GM12878 (cell line): ENCODE measurements around the gene MRPS27. TPM values are rescaled to one million over a fixed set of nuclear protein-coding genes. Genes with fewer than 3 reads are reported as not detected.

Experiments used
- ATAC-seq: fragments of 200-7000 bp; cut with Tn5 transposase; 3 replicates; pipeline ENCODE4 v1.9.1; 2020; ENCODE audit warnings: mild to moderate bottlenecking, moderate library complexity
- BruUV-seq: library from RNA; stranded (reverse); fragments of 400-500 nt; replicated peaks from 2 replicates; lab custom pipeline; 2021; lab: Mats Ljungman, UMichigan
- CTCF ChIA-PET: fragments of 300-600 bp; sonication (Branson Sonifier 250); formaldehyde crosslinking; extraction: SDS; loops from one replicate; lab custom pipeline; 2021; ENCODE audit warnings: inconsistent platforms; lab: Yijun Ruan, JAX
- POLR2A ChIA-PET: fragments of 350-600 bp; formaldehyde crosslinking; extraction: SDS; loops from one replicate; lab custom pipeline; 2021; ENCODE audit warnings: inconsistent platforms; lab: Charles Lee
- RAD21 ChIA-PET: fragments of 300-600 bp; sonication (Branson Sonifier 250); formaldehyde crosslinking; loops from one replicate; lab custom pipeline; 2023; ENCODE audit warnings: antibody characterized with exemption; ENCODE audit not compliant: unreplicated experiment; lab: Charles Lee
- SMC1A ChIA-PET: fragments of 300-600 bp; sonication (Branson Sonifier 250); formaldehyde crosslinking; loops from one replicate; lab custom pipeline; 2023; ENCODE audit not compliant: unreplicated experiment, uncharacterized antibody; lab: Charles Lee
- DNase-seq: peaks from one replicate; pipeline ENCODE4 v3.0.0-alpha.2; 2011; ENCODE audit warnings: low read depth, low spot score
- FAIRE-seq: peaks from 3 replicates; lab custom pipeline; 2011; peaks lifted over from hg19 to GRCh38; lab: Jason Lieb, UNC
- H2AFZ ChIP-seq: 2 replicates; pipeline ENCODE4 v1.6.0; 2011; ENCODE audit warnings: low read depth, low read length, control low read depth; ENCODE audit not compliant: control insufficient read depth
- H3K27ac ChIP-seq: 2 replicates; pipeline ENCODE4 v1.5.1; 2011; ENCODE audit warnings: control low read depth; ENCODE audit not compliant: control insufficient read depth, insufficient read depth
- H3K27me3 ChIP-seq, 2 experiments: replicated peaks in 1 of 2; 2 replicates each; pipeline versions ENCODE4 v1.6.0 to v1.6.1; 2011; ENCODE audit warnings: low read length in 1 of 2; ENCODE audit not compliant: control insufficient read depth in 2 of 2, insufficient read depth in 2 of 2
- H3K36me3 ChIP-seq, 2 experiments: 2 replicates each; pipeline ENCODE4 v1.5.1; 2011; ENCODE audit warnings: low read length in 1 of 2; ENCODE audit not compliant: control insufficient read depth in 2 of 2, insufficient read depth in 2 of 2
- H3K4me1 ChIP-seq: 2 replicates; pipeline ENCODE4 v1.6.1; 2011; ENCODE audit warnings: mild to moderate bottlenecking, low read length, moderate library complexity, mixed read lengths; ENCODE audit not compliant: control insufficient read depth, insufficient read depth
- H3K4me2 ChIP-seq: 2 replicates; pipeline ENCODE4 v1.6.0; 2011; ENCODE audit warnings: control low read depth; ENCODE audit not compliant: control insufficient read depth, insufficient read depth
- H3K4me3 ChIP-seq: fragments of 200-600 bp; sonication (generic); 2 replicates; pipeline ENCODE4 v1.5.1; 2016
- H3K79me2 ChIP-seq: 2 replicates; pipeline ENCODE4 v1.6.0; 2011; ENCODE audit warnings: low read length; ENCODE audit not compliant: control insufficient read depth, insufficient read depth
- H3K9ac ChIP-seq: 2 replicates; pipeline ENCODE4 v1.8.0; 2011; ENCODE audit warnings: low read length, control low read depth, mixed read lengths; ENCODE audit not compliant: control insufficient read depth, insufficient read depth
- H3K9me3 ChIP-seq: replicated peaks from 3 replicates; pipeline ENCODE4 v1.5.1; 2011; ENCODE audit warnings: mild to moderate bottlenecking, low read length; ENCODE audit not compliant: control insufficient read depth, insufficient read depth
- H4K20me1 ChIP-seq: 2 replicates; pipeline ENCODE4 v1.6.0; 2011; ENCODE audit not compliant: control insufficient read depth, insufficient read depth
- ATF3 ChIP-seq: IDR thresholded peaks from 2 replicates; pipeline ENCODE4 v1.6.1; 2011; ENCODE audit warnings: low read depth, mild to moderate bottlenecking, low read length, moderate library complexity, borderline replicate concordance; ENCODE audit errors: extremely low read depth
- ATF7 ChIP-seq: fragments of 450-650 bp; IDR thresholded peaks from 2 replicates; pipeline ENCODE4 v1.6.1; 2016; ENCODE audit warnings: low read depth, mild to moderate bottlenecking
- CBX3 ChIP-seq: fragments of 200-600 bp; sonication (generic); IDR thresholded peaks from 2 replicates; pipeline ENCODE4 v1.6.1; 2016; ENCODE audit warnings: low read depth, borderline replicate concordance
- ETV6 ChIP-seq, 2 experiments: fragments of 450-650 bp in 1 of 2; IDR thresholded peaks in 1 of 2; conservative IDR thresholded peaks in 1 of 2; 2 replicates each; pipeline ENCODE4 v1.6.1; 2014; ENCODE audit warnings: antibody characterized with exemption in 1 of 2, borderline replicate concordance in 1 of 2, low read depth in 1 of 2, mild to moderate bottlenecking in 1 of 2, moderate library complexity in 1 of 2
- NFIC ChIP-seq: IDR thresholded peaks from 2 replicates; pipeline ENCODE4 v1.6.1; 2012; ENCODE audit warnings: low read depth, mild to moderate bottlenecking, inconsistent platforms, low read length, moderate library complexity
- PML ChIP-seq: IDR thresholded peaks from 2 replicates; pipeline ENCODE4 v1.6.1; 2012; ENCODE audit warnings: low read length, inconsistent platforms
- POLR2AphosphoS2 ChIP-seq: IDR thresholded peaks from 2 replicates; pipeline ENCODE4 v1.6.1; 2011; ENCODE audit warnings: low read depth, mild to moderate bottlenecking, low read length, improper control_type of control experiment, moderate library complexity
- POU2F2 ChIP-seq: IDR thresholded peaks from 3 replicates; pipeline ENCODE4 v1.6.1; 2011; ENCODE audit warnings: low read depth, mild to moderate bottlenecking, low read length, borderline replicate concordance
- RAD51 ChIP-seq: fragments of 450-650 bp; IDR thresholded peaks from 2 replicates; pipeline ENCODE4 v1.6.1; 2016; ENCODE audit warnings: moderate library complexity, mild to moderate bottlenecking, inconsistent platforms
- RUNX3 ChIP-seq: IDR thresholded peaks from 2 replicates; pipeline ENCODE4 v1.6.1; 2012; ENCODE audit warnings: low read length, inconsistent platforms
- SREBF2 ChIP-seq: IDR thresholded peaks from 2 replicates; pipeline ENCODE4 v1.6.1; 2012; ENCODE audit warnings: mild to moderate bottlenecking, low read length
- YY1 ChIP-seq: IDR thresholded peaks from 2 replicates; pipeline ENCODE4 v1.6.1; 2011; ENCODE audit warnings: low read depth, mild to moderate bottlenecking, low read length
- ZNF24 ChIP-seq: fragments of 450-650 bp; IDR thresholded peaks from 2 replicates; pipeline ENCODE4 v1.6.1; 2017; ENCODE audit warnings: antibody characterized with exemption, mild to moderate bottlenecking
- whole genome bisulfite sequencing: methylation state at CpG from one replicate; pipeline ENCODE4 v1.1.6; 2016; ENCODE audit warnings: low lambda C conversion rate; ENCODE audit not compliant: insufficient replicate concordance, insufficient coverage; ENCODE audit errors: missing lambda C conversion rate; 5-methylcytosine and 5-hydroxymethylcytosine counted together
- in situ Hi-C: fragments of 300-500 bp; cut with MboI; formaldehyde crosslinking; loops from 9 replicates; pipeline ENCODE4 v1.14.3; 2018; ENCODE audit warnings: mixed read lengths
- intact Hi-C: fragments of 100-400 bp; cut with micrococcal nuclease; formaldehyde crosslinking; loops from one replicate; pipeline ENCODE4 v1.14.2; 2022; ENCODE audit not compliant: unreplicated experiment
- polyA plus RNA-seq, 11 experiments: library from polyadenylated mRNA; depleted of rRNA in 4 of 11; unstranded in 6 of 11; stranded (reverse) in 5 of 11; fragments of >200 nt; fragmentation: Nextera tagmentation in 4 of 11; fragmentation: Illumina TruSeq in 1 of 11; extraction: Ambion mirVana in 4 of 11; extraction: Trizol in 1 of 11; gene quantifications; 1 replicate in 1 of 11; 2 replicates in 10 of 11; pipeline versions ENCODE4 v1.2.1 to v1.2.3, GENCODE V29; 2011 to 2016; ENCODE audit warnings: inconsistent platforms in 2 of 11, missing spikeins in 2 of 11, low read depth in 1 of 11
- total RNA-seq, 4 experiments: library from RNA; depleted of rRNA in 3 of 4; stranded (reverse); fragments of >200 nt in 3 of 4; fragmentation: Illumina TruSeq in 1 of 4; extraction: Trizol in 1 of 4; gene quantifications; 2 replicates each; pipeline versions ENCODE4 v1.2.1 to v1.2.3, GENCODE V29; 2013 to 2021
- TF ChIP-seq, protein P1 (sequence below): IDR thresholded peaks from 2 replicates; pipeline ENCODE4 v1.6.1; 2011; ENCODE audit warnings: borderline replicate concordance, low read depth, mild to moderate bottlenecking, moderate library complexity, low read length; ENCODE audit not compliant: insufficient read depth, poor library complexity, severe bottlenecking

The MRPS27 gene
- total and polyA plus RNA-seq, 10 of the 15 experiments (the other 5 are each of a cell fraction or from before 2014, with no cell fraction given), result 61.0 to 128 (median 93.0) TPM

DNA sequence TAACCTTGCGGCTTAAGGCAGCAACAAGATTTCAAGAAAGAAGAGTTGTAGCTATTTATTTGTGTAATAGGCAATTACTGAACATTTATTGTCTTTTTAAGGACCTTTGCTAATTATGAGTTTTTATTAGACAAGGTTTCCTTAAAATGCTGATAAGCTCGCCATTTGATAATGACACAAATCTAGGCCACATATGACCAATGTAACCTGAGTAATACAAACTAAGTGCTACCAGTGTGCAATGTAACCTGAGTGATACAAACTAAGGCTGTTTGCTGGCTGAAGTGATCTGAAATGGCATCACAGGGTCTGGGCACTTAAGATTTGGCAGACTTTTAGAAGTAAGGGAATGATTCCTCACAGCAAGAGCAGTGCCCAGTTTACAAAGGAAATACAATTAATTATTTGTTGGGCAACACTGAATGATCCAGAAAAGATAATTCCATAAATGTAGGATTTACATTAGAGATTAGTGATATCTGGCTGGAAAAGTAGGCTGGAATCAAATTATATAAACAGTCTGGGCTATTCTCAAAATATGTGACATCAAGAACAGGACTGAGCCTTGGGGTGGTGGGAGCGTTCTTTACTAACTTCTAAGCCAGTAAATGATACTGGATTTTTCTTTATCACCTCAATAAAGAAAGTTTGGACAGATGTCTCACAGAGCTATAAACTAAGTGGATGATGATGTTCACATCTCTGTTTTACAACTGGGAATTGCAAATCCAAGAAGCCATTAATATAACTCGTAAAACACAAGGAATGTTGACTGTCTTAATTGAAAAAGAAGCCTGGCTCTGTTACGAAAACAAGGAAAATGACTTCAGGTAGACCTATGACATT is 54.8 kb downstream of the MRPS27 start:
- intact Hi-C loops, result loop anchor here (5.0 kb wide), 1 partner anchor 128 kb away; no protein-coding TSS in a partner anchor
- Histone ChIP-seq H3K4me1 (no peaks in the 10 kb centered on the region), H3K36me3 (peaks cover 0 to 11% of the 10 kb centered on the region in 2 experiments; a peak in 3 of 4 replicates), H3K9ac (no peak overlapping the region), H2AFZ (no peak overlapping the region), H3K4me2 (no peak overlapping the region), H3K27ac (no peak overlapping the region), H3K9me3 (no peaks in the 10 kb centered on the region), H3K4me3 (no peak overlapping the region), H3K79me2 (no peaks in the 10 kb centered on the region; the same call in 1 of the 2 replicates), H3K27me3 (no peaks in the 10 kb centered on the region), H4K20me1 (no peaks in the 10 kb centered on the region)
- BruUV-seq, result no TSS peak
- ATAC-seq (no peak), FAIRE-seq (peak; percentile 47), DNase-seq (no peak)
- ChIA-PET CTCF (interaction anchor here (1.0 to 1.4 kb wide), 2 partner anchors 17 to 19 kb away, joined by 3 to 7 read pairs; no protein-coding TSS in a partner anchor), SMC1A (interaction anchor here (0.6 to 1.9 kb wide), 6 partner anchors 17 to 482 kb away, joined by 3 to 6 read pairs (median 3); no protein-coding TSS in a partner anchor), RAD21 (interaction anchor here (1.0 kb wide), 1 partner anchor 43 kb away, joined by 3 read pairs; no protein-coding TSS in a partner anchor), POLR2A (interaction anchor here (0.5 to 0.8 kb wide), 2 partner anchors 17 to 27 kb away, joined by 4 to 8 read pairs; no protein-coding TSS in a partner anchor)
- WGBS, result 98% methylated on average over 5 of the region's 5 CpGs
- in situ Hi-C loops, result no loop called here
- TF ChIP-seq POU2F2, result no peak
- TF ChIP-seq ATF7, result no peak
- TF ChIP-seq YY1, result no peak
- peak; percentile 26; the same call in 1 of the 2 replicates for TF ChIP-seq NFIC
- TF ChIP-seq SREBF2, result no peak
- TF ChIP-seq CBX3, result no peak
- no peak for TF ChIP-seq RUNX3
- TF ChIP-seq ATF3, result no peak
- TF ChIP-seq RAD51, result no peak
- TF ChIP-seq, protein P1, sequence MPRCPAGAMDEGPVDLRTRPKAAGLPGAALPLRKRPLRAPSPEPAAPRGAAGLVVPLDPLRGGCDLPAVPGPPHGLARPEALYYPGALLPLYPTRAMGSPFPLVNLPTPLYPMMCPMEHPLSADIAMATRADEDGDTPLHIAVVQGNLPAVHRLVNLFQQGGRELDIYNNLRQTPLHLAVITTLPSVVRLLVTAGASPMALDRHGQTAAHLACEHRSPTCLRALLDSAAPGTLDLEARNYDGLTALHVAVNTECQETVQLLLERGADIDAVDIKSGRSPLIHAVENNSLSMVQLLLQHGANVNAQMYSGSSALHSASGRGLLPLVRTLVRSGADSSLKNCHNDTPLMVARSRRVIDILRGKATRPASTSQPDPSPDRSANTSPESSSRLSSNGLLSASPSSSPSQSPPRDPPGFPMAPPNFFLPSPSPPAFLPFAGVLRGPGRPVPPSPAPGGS, result peak; percentile 88
- TF ChIP-seq ZNF24, result no peak
- no peak for TF ChIP-seq POLR2AphosphoS2
- TF ChIP-seq ETV6 (conservative IDR thresholded peaks at IDR 0.05 in 1 of 2, IDR thresholded peaks at IDR 0.05 in 1 of 2; ENCODE audit: borderline replicate concordance in 1 of 2, low read depth in 1 of 2), result no peak
- TF ChIP-seq PML, result no peak
